NT2/D1 (cell line): ENCODE measurements around the gene GREB1.

ENCODE experiments used
- SUZ12 ChIP-seq: IDR thresholded peaks from 2 replicates; pipeline ENCODE4 v1.6.1; 2011; ENCODE audit not compliant: insufficient read length, insufficient read depth; ENCODE audit errors: extremely low read depth
- YY1 ChIP-seq: IDR thresholded peaks from 2 replicates; pipeline ENCODE4 v1.6.1; 2011; ENCODE audit not compliant: insufficient read length, insufficient read depth
- ZNF274 ChIP-seq: IDR thresholded peaks from 2 replicates; pipeline ENCODE4 v1.6.1; 2011; ENCODE audit warnings: mild to moderate bottlenecking, low read depth, low read length

GRCh38 chr2:11637546-11637945, 103.7 kb downstream of the GREB1 start:
- TF ChIP-seq YY1, result no peak
- no peak for TF ChIP-seq ZNF274
- TF ChIP-seq SUZ12, result no peak
